ENCODE data around the gene NIBAN1.
A peak's percentile ranks its signal among the peaks of the same experiment; 100 is the strongest.

The NIBAN1 gene

DNA sequence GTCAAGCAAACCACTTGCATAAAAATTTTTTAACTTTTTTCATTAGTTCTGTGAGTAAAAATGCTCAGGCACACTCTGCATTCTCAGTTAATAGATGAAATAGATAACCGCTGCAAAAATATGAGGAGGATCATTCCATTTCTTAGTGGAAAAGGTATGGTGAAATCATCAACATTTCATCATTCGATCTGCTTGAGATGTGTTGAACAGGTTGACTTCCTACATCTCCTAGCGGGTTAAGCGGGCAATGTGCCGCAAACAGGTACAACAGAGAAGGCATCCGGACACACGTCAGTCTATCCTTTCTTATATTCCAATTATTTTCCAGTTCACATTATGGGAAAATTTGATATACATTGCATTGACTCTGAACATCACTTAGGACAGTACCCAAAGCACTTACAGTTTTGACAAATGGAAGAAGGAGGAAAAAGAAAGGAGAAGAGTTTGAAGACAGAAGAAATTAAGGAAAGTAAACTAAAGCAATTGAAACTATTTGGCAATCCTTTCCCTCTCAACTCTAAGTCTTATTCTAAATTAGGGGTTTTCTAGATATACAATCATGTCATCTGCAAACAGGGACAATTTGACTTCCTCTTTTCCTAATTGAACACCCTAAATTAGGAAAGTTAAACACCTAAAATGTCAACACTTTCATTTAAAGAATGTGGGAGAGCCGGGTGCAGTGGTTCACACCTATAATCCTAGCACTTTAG is 33.5 kb downstream of the NIBAN1 start:
- no peak overlapping the region for H3K4me3 ChIP-seq (ENCODE audit: low read depth, low read length)
- DNase-seq (ENCODE audit: low read depth, low spot score): no peak
- in situ Hi-C loops (cut with HindIII; ENCODE audit: low sequenced_read_pairs): no loop called here
- no peak for TF ChIP-seq CTCF (IDR thresholded peaks at IDR 0.05; ENCODE audit: low read depth, low read length)

- peak; percentile 46 for DNase-seq (ENCODE audit: low read depth, low spot score)
- no peak for TF ChIP-seq CTCF (IDR thresholded peaks at IDR 0.05; ENCODE audit: low read depth, low read length)
- in situ Hi-C loops (cut with HindIII; ENCODE audit: low sequenced_read_pairs): no loop called here
- no peak overlapping the region for H3K4me3 ChIP-seq (ENCODE audit: low read depth, low read length)
Observed at GRCh38 chr1:184940226-184940625, 34.1 kb downstream of the NIBAN1 start.

DNA sequence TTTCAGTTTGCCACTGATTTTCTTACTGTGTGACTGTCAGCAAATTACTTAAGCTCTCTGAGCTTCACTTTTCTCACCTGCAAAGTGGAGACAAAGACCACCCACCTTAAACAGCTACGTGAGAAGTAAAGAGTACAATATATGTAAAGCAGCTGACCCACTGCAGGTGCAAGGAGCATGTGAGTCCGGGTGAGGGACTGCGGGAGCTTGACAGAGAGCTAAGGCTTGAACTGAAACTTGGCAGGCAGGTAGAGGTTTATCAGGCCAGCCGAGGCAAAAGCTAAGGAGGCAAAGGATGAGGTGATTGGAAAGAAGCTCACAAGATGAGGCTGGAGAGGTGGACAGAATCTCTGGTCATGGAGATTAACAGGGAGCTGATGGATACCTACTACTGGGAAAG is 36.6 kb downstream of the NIBAN1 start:
- no peak for DNase-seq (ENCODE audit: low read depth, low spot score)
- no peak for TF ChIP-seq CTCF (IDR thresholded peaks at IDR 0.05; ENCODE audit: low read depth, low read length)
- in situ Hi-C loops (cut with HindIII; ENCODE audit: low sequenced_read_pairs): no loop called here
- no peak overlapping the region for H3K4me3 ChIP-seq (ENCODE audit: low read depth, low read length)

GRCh38 chr1:184935920-184936798 is 38.1 kb downstream of the NIBAN1 start:
- TF ChIP-seq CTCF (IDR thresholded peaks at IDR 0.05; ENCODE audit: low read depth, low read length): no peak
- no peak overlapping the region for H3K4me3 ChIP-seq (ENCODE audit: low read depth, low read length)
- no peak for DNase-seq (ENCODE audit: low read depth, low spot score)
- in situ Hi-C loops (cut with HindIII; ENCODE audit: low sequenced_read_pairs): no loop called here

GRCh38 chr1:184933944-184934343 is 40.4 kb downstream of the NIBAN1 start:
- in situ Hi-C loops (cut with HindIII; ENCODE audit: low sequenced_read_pairs): no loop called here
- no peak overlapping the region for H3K4me3 ChIP-seq (ENCODE audit: low read depth, low read length)
- no peak for DNase-seq (ENCODE audit: low read depth, low spot score)
- TF ChIP-seq CTCF (IDR thresholded peaks at IDR 0.05; ENCODE audit: low read depth, low read length): no peak

GRCh38 chr1:184932319-184932718 is 42.0 kb downstream of the NIBAN1 start:
- no peak for DNase-seq (ENCODE audit: low read depth, low spot score)
- in situ Hi-C loops (cut with HindIII; ENCODE audit: low sequenced_read_pairs): no loop called here
- H3K4me3 ChIP-seq (ENCODE audit: low read depth, low read length): no peak overlapping the region
- TF ChIP-seq CTCF (IDR thresholded peaks at IDR 0.05; ENCODE audit: low read depth, low read length): no peak

All from astrocyte of the spinal cord (primary cell).